ENCODE results near the gene FBXO46.

Gene FBXO46

DNA sequence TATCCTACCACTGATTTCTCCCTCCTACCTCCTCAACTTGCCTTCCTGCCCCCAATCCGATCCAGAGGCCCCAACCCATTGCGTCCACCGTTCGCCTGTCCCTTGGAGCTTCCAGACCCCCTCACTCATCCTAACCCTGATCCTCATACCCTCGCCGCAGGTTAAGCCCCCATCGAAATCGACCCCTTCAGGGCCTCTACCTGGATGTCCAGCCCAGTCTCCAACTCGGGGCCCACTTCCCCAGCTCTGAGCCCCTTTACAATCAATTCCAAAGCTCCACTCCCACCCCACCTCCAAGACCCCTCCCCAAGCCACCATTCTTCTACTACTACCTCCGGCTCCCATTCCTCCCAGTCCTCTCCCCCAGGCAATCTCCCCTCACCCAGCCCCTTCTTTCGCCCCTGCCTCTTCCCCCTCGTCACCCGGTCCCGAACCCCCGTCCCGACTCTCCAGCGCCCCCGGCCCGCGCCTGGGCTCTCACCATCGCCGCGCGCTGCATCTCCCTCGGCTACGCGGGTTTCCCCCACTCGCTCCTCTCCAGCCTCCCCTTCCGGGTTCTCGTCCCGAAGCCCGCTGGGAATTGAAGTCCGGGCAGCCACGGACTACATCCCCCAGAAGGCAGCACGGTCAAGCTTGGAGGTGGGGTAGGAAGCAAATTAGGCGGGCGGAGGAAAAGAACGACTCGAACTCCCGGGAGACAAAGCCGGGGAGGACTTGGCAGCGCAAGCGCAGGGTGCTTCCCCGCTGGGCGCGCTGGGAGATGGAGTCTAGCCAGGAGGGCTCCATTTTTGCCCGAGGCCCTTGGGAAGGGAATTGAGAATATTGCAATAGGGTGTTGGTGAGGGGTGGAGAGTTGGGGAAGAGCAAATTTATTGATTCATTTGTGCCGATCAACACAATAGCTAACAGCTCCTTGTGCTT is at the start of gene FBXO46:
TSS of gene FBXO46 (minus strand) at position 529 of the 921 bp plus-strand sequence. CDS start 17,401 bp downstream, outside the sequence.
- peak; percentile 67 to 99 (median 97) for DNase-seq

GRCh38 chr19:45780146-45780447 is 49.4 kb upstream of the FBXO46 start:
- DNase-seq: no peak

DNA sequence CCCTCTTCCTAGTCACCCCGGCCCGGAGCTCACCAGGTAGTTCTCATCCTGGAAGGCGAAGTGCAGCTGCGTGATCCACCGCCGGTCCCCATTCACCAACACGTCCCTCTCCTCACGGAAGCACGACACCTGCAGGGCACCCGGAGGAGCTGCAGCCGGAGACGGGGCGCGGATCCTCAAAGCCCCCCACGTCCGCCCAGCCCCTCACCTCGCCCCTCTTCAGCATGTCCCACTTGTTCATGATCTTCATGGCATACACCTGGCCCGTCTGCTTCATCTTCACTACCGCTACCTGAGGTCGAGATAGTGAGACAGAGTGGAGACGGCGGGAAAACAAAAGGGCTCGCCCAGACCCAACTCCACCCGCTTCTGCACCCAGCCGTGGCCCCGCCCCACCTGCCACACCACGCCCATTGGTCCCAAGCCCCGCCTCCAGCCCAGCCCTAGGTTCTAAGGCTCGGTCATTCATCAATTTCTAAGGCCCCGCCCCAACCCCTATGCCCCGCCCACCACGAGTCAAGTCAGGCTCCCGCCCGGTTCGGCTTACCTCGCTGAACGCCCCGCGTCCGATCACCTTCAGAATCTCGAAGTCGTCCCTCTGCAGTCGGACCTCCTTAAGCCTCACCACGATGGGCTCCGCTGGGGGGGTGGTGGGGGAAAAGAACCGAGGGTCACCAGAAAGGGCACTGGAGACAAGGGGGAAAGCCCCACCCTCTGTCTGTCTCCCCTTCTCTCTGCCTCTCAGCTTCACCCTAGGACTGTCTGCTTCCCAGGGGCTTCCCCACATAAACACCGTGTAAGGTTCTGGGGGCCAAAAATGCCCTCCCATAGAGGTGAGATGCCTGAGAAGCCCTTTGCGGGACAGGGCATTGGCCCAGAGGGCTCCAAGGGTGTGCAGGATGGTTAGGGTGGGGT is 48.8 kb upstream of the FBXO46 start:
- DNase-seq: peak in 1 of 56 donors; percentile 49

GRCh38 chr19:45778010-45778661 is 47.4 kb upstream of the FBXO46 start:
- no peak for DNase-seq

DNA sequence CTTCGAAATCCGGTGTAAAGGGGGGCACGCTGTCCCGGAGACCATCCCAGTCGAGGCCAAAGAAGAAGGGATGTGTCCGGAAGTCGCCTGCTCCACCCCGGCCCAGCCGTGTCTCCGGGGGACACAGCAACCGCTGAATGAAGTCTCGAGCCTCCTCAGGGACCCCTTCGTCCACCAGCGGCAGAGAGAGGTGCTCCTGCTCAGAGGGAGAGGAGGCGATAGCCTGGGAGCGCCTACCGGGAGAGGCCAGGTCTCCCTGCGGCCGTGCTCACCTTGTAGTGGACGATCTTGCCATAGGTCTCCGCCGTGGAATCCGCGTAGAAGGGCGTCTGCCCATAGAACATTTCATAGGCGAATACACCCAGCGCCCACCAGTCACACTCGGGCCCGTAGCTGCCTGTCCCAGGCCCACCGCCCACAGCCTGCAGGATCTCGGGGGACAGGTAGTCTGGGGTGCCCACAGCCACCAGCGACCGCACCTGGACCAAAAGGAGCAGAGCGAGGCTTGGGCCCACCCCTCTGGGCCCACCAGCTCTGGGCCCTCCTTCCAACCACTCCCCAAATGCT is 46.8 kb upstream of the FBXO46 start:
- no peak for DNase-seq

GRCh38 chr19:45774765-45775164 is 44.1 kb upstream of the FBXO46 start:
- DNase-seq: no peak

- DNase-seq: no peak
These were observed 42.7 kb upstream of the FBXO46 start for GRCh38 chr19:45773384-45773783.

DNA sequence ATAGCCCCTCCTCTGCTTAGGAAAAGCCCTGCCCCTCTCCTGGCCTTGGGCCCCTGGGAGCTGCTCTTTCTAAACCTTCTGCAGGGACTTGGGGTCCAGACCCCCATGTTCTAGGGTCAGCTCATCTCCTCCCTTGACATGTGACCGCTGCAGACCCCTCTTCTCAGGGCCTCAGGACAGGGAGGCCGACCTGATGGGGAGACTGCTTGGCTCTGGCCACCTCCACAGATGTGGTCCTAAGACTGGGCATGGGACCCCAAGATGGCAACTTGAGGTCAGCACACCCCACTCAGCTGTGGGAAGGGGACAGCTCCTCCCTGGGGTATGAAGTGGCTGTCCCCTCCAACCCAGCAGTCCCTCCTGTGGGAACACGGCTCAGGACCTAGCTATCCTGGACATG is 42.2 kb upstream of the FBXO46 start:
- no peak for DNase-seq

DNA sequence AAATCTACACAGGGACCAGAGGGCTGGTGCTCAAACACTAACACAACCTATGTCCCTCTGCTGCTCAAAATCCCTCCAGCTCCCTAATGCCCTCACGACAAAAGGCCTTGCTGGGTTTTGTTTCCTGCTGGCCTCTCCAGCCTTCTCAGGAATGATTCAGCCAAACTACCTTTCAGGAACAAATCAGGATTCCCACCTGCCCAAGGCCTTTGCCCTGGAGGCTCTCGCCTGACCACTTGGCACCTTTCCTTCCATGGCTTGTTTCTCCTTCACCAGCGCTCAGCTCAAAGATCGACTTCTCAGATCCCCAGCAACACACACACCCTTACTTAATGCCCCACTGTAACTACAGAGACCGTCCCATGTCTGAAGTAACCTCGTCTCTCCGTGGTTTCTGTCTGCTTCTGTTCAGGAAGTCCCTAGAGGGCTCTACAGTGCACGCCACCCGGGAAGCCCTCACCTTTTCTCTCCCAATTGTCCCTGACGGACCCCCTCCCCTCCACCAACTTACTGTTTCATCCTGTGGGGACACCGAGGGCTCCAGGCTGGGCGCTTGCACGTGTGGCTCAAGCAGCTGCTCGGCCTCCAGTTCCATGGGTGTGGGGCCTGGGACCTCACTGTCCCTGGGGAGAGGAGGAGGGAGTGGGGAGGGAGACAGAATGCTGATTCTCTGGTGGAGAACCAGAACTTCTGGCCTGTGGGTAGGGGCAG is 41.6 kb upstream of the FBXO46 start:
- no peak for DNase-seq

DNA sequence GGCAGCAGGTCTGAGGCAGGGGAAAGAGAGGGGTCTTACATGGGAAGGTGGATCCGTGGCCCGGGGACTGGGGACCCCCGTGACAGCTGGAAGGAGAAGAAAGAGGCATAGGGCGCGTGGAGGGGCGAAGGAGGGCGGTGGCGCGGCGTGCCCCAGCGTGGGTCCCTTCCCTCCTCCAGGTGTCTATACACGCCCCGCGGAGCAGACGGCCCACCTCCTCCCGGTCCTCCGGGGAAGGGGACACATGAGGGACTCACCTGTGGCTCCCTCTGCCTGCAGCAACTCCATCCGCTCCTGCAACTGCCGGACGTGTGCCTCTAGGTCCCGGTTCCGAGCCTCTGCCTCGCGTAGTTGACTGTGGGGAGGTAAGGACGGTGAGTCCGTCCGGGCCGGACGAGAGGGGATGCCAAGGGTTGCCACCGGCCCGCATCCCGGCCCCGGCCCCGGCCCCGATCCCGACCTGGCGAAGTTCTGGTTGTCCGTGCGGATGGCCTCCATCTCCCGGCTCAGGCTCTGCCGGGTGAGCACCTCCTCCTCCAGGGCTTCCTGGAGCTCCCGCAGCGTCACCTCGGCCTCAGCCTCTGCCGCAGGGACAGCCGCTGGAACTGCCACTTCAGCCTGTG is 40.7 kb upstream of the FBXO46 start:
- no peak for DNase-seq

DNA sequence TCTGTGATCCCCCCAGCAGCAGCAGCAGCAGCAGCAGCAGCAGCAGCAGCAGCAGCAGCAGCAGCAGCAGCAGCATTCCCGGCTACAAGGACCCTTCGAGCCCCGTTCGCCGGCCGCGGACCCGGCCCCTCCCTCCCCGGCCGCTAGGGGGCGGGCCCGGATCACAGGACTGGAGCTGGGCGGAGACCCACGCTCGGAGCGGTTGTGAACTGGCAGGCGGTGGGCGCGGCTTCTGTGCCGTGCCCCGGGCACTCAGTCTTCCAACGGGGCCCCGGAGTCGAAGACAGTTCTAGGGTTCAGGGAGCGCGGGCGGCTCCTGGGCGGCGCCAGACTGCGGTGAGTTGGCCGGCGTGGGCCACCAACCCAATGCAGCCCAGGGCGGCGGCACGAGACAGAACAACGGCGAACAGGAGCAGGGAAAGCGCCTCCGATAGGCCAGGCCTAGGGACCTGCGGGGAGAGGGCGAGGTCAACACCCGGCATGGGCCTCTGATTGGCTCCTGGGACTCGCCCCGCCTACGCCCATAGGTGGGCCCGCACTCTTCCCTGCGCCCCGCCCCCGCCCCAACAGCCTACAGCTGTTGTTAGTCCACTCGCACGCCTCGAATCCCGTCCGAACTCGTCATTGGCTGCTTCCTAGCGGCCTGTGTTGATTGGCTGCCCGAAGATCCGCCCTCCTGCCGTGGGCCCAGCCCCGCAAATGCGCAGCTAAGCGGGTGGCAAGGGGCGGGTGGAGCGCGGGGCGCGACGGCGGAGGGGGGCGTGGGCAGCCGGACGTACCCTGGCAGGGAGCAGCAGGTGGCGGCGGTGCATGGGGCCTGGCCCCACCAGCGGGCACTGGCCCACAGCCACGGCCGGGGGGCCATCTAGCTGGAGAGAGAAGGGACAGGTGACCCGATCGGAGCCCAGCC is 39.8 kb upstream of the FBXO46 start:
- DNase-seq: peak; percentile 63 to 95 (median 86)

GRCh38 chr19:45769821-45770191 is 39.1 kb upstream of the FBXO46 start:
- DNase-seq: peak in 21 of 56 donors; percentile 48 to 83 (median 66)

DNA sequence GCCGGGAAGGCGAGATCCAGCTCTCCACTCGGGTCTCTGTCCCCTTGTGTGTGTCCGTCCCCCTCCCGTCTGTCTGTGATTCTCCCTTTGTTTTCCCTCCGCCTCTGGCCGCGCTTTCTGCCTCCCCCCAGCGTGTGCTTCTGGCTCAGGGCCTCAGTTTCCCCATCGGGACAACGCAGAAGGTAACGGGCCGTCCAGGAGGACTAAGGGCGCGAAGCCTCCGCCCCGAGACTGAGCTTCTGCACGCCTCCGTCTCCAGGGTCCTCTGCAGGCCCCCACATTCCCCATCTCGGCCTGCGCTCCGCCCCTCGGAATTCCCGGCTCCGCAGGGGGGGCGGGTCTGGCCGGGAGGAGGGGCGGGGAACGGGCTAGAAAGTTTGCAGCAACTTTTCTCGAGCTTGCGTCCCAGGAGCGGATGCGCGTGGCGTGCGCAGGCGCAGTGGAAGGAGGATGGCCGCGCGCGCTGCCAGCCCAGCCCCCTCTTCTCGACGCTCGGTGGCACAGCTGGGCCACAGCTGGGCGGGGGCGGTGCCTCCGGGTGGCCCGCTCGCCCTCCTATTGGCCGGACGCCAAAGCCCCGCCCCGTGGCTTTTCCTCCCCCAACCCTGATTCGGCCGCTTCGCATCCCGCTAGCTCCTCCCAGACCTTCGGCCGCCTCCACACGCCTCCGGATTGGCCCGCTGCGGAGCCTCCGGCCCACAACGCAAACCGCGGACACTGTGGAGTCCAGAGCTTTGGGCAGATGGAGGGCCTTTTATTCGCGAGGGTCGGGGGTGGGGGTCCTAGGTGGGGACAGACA is 38.5 kb upstream of the FBXO46 start, which contains the start of gene SIX5:
TSS of gene SIX5 (minus strand) at position 269 of the 799 bp plus-strand sequence. CDS start 408 bp downstream, outside the sequence.
- DNase-seq: peak; percentile 53 to 97 (median 88)

- peak in 5 of 56 donors; percentile 34 to 49 (median 40) for DNase-seq
These were observed 37.9 kb upstream of the FBXO46 start for GRCh38 chr19:45768655-45768983.

DNA sequence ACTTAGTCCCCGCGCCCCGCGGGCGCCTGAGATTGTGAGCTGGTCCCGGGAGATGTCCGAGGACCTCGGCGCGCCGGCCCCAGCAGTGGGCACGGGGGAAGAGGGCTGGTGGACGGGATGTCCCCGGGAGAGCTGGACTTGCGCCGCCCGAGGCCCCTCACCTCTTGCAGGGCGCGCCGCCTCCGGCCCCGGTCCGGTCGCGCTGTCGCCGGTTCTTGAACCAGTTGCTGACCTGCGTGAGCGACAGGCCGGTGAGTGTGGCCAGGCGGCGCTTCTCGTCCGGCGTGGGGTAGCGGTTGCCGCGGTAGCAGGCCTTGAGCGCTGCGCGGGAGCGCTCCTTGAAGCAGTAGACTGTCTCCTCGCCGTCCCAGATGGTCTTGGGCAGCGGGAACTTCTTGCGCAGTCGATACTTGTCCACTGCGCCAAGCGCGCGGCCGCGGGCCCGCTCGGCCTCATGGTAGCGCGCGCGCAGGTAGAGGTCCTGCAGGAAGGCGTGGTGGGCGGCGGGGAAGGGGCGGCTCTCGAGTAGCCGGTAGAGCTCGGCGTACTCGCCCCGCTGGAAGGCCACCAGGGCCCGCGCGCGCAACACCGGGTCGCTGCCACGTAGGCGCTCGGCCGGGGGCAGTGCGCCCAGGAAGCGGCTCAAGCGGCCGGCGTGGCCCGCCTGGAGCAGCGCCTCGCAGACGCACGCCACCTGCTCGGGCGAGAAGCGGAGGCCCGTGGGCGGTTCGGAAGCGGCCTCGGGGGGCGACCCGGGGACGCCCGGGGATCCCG is 37.4 kb upstream of the FBXO46 start:
- DNase-seq: peak in 14 of 56 donors; percentile 8 to 48 (median 26)

DNA sequence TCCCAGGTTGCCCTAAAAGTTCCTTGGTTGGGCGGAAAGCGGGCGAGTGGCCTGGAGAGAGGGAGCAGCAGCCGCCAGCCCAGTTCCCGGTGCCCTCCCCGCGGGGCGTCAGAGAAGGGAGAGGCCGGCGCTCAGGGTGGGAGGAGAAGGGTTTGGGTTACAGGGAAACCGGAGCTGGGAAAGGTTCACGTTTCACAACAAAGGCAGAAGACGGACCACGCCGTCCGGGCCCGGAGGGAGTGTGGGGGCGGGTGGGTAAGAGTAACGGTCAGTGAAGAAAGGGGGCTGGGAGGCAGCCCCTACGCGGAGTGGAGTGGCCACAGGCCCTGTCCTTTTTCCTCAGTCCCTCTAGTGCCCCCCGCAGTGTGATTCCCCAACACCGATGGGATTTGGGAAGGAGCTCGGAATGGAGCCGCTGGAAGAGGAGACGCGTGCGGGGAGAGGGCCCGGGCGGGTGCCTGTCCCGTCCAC is 36.7 kb upstream of the FBXO46 start:
- DNase-seq: peak in 4 of 56 donors; percentile 8 to 31 (median 14)

GRCh38 chr19:45766869-45767346 is 36.2 kb upstream of the FBXO46 start:
- DNase-seq: no peak

Measured in amygdala (tissue), 56 donors.